GM12878 (cell line): ENCODE measurements around the gene SYNDIG1.

Source experiments
- HDAC6 ChIP-seq: fragments of 200-600 bp; sonication (generic); IDR thresholded peaks from one replicate; pipeline ENCODE4 v1.8.0; 2017; ENCODE audit warnings: antibody characterized with exemption; ENCODE audit not compliant: unreplicated experiment
- NFIC ChIP-seq: IDR thresholded peaks from 2 replicates; pipeline ENCODE4 v1.6.1; 2012; ENCODE audit warnings: low read depth, mild to moderate bottlenecking, inconsistent platforms, low read length, moderate library complexity
- TF ChIP-seq, protein P1 (sequence below), 3 experiments: IDR thresholded peaks in 2 of 3; conservative IDR thresholded peaks in 1 of 3; 2 replicates each; pipeline ENCODE4 v1.5.1; 2011; ENCODE audit warnings: low read depth in 3 of 3, low read length in 3 of 3, mild to moderate bottlenecking in 3 of 3, control low read depth in 2 of 3, moderate library complexity in 2 of 3, inconsistent platforms in 1 of 3, mixed read lengths in 1 of 3; ENCODE audit not compliant: control insufficient read depth in 2 of 3, insufficient read depth in 1 of 3; ENCODE audit errors: extremely low read depth in 1 of 3

DNA sequence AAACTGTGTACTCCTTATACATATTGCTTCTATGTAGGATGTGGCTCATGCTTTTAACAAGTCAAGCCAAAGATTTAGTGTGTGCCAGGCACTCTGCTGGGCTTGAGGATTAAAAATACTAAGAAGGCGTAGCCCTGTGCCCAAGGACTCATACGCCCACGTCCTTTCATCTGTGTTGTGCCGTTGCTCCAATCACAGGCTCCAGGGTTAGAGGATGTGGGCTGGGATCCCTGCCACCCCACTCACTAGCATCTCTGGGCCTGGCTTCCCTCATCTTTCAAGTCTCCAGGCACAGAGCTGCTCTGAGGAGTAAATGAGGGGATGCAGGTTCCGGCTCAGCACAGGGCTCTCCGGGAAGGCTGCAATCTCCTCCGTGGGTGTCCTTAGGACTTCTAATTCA, 214.2 kb downstream of the SYNDIG1 start:
- TF ChIP-seq, protein P1, sequence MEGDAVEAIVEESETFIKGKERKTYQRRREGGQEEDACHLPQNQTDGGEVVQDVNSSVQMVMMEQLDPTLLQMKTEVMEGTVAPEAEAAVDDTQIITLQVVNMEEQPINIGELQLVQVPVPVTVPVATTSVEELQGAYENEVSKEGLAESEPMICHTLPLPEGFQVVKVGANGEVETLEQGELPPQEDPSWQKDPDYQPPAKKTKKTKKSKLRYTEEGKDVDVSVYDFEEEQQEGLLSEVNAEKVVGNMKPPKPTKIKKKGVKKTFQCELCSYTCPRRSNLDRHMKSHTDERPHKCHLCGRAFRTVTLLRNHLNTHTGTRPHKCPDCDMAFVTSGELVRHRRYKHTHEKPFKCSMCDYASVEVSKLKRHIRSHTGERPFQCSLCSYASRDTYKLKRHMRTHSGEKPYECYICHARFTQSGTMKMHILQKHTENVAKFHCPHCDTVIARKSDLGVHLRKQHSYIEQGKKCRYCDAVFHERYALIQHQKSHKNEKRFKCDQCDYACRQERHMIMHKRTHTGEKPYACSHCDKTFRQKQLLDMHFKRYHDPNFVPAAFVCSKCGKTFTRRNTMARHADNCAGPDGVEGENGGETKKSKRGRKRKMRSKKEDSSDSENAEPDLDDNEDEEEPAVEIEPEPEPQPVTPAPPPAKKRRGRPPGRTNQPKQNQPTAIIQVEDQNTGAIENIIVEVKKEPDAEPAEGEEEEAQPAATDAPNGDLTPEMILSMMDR (IDR thresholded peaks at IDR 0.05 in 2 of 3, conservative IDR thresholded peaks at IDR 0.05 in 1 of 3; ENCODE audit: control insufficient read depth in 2 of 3, extremely low read depth in 1 of 3, insufficient read depth in 1 of 3, low read depth in 3 of 3, low read length in 3 of 3), result no peak
- no peak for TF ChIP-seq NFIC
- no peak for TF ChIP-seq HDAC6
